Choroid plexus epithelial cell (primary cell): Measurements from ENCODE around the gene SLC15A5.

ENCODE experiments used
- DNase-seq: peaks from one replicate; pipeline ENCODE4 v3.0.0-alpha.2; 2010; ENCODE audit warnings: low read depth
- H3K4me3 ChIP-seq: 2 replicates; pipeline ENCODE4 v1.5.1; 2011; ENCODE audit warnings: low read depth, mild to moderate bottlenecking, control low read depth, low read length, moderate library complexity
- CTCF ChIP-seq: conservative IDR thresholded peaks from 2 replicates; pipeline ENCODE4 v1.5.1; 2011; ENCODE audit warnings: low read depth, mild to moderate bottlenecking, control low read depth, inconsistent platforms, low read length, moderate library complexity

SLC15A5 gene

DNA sequence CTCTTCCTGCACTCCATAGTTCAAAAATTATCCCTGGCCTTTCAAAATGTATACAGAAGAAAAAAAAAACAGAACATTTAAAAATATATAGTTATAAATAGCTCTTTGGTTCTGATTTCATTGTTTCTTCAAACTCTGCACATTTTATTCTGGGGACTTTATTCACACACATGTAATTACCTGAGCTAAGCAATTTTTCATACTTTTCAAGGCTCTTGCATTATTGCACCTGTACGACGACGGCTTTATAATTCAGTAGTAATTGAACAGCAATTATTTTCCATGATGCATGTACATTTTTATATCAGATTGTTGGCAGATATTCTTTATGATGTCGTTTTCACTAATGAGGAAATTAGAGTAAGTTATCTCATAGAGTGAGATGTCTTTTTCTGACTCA, 13.5 kb upstream of the SLC15A5 start:
- DNase-seq: no peak
- TF ChIP-seq CTCF: no peak
- H3K4me3 ChIP-seq: no peak overlapping the region

DNA sequence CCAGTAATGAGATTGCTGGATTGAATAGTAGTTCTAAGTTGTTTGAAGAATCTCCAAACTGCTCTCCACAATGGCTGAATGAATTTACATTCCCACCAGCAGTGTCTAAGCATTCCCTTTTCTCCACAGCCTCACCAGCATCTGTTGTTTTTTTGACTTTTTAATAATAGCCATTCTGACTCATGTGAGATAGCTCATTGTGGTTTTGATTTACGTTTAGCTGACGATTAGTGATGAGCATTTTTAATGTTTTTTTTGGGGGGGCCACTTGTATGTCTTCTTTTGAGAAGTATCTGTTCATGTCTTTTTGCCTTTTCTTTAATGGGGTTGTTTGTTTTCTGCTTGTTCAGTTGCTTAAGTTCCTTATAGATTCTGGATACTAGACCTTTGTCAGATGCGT, 8.1 kb upstream of the SLC15A5 start:
- no peak for DNase-seq
- no peak for TF ChIP-seq CTCF
- no peak overlapping the region for H3K4me3 ChIP-seq

GRCh38 chr12:16282978-16283377, 5.5 kb upstream of the SLC15A5 start:
- DNase-seq: no peak
- H3K4me3 ChIP-seq: no peak overlapping the region
- no peak for TF ChIP-seq CTCF

- no peak for TF ChIP-seq CTCF
- no peak for DNase-seq
These were observed 4.6 kb upstream of the SLC15A5 start for GRCh38 chr12:16282081-16282480.

DNA sequence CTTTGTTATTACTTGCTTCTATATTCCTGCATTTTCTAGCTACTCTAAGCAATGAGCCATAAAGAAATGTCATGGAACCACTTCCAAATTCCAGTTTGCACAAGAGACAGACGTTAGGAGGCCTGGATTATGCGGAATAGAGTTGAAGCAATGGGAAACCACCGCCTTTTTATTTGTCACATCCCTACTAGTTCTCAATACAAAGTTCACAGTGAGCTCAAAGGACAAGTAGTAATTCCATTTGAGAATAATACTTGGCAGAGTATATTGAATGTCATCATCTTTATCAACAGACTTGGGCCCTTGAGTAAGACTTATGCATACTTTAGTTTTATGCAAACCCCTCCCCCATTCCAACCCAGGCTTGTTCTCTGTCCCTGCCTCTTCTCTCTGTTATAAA, 3.7 kb upstream of the SLC15A5 start:
- DNase-seq: peak; percentile 9
- no peak overlapping the region for H3K4me3 ChIP-seq
- TF ChIP-seq CTCF: no peak

More at GRCh38 chr12:16282081-16282480, 4.6 kb upstream of the SLC15A5 start:
- no peak overlapping the region for H3K4me3 ChIP-seq

GRCh38 chr12:16272222-16272621, 5.3 kb downstream of the SLC15A5 start:
- no peak for TF ChIP-seq CTCF
- no peak overlapping the region for H3K4me3 ChIP-seq
- DNase-seq: no peak

DNA sequence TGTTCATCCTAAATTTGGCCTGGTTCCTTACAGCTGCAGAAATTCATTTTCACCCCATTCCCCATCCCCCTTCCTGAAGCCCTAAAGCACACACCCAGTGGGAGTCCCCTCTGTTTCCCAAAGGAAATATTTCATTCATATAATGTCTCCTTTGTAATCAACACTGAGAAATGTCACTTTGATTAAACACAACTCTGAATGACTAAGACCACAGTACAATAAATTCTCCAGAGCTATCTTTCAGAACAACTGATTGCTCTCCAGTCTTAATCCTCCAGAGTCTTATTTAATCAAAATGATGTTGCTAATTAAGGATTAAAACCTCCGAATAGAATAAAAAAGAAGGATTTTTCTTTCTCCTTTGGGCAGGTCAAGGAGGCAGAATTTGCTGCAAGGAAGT, 6.4 kb downstream of the SLC15A5 start:
- no peak for DNase-seq
- H3K4me3 ChIP-seq: no peak overlapping the region
- no peak for TF ChIP-seq CTCF
